CD4-positive, alpha-beta T cell (primary cell): ENCODE measurements around the gene TAF4. TPM values are rescaled to one million over a fixed set of nuclear protein-coding genes. Genes with fewer than 3 reads are reported as not detected.

Experiments used
- ATAC-seq: fragments of 200-7000 bp; cut with Tn5 transposase; one replicate; pipeline ENCODE4 v1.10.0; 2022; ENCODE audit warnings: mild to moderate bottlenecking; ENCODE audit not compliant: poor library complexity
- CTCF ChIA-PET: fragments of 350-600 bp; sonication (Branson Sonifier 250); formaldehyde crosslinking; loops from one replicate; lab custom pipeline; 2021; ENCODE audit warnings: antibody characterized with exemption, inconsistent platforms; lab: Charles Lee
- POLR2A ChIA-PET: fragments of 350-600 bp; sonication (Branson Sonifier 250); formaldehyde crosslinking; loops from one replicate; lab custom pipeline; 2021; ENCODE audit warnings: antibody characterized with exemption, inconsistent platforms; lab: Charles Lee
- DNase-seq, 14 experiments: peaks; one replicate each; pipeline ENCODE4 v3.0.0-alpha.2; 2013 to 2020; ENCODE audit warnings: mixed read lengths in 2 of 14
- H3K27ac ChIP-seq, 2 donors: one replicate each; pipeline versions ENCODE4 v1.5.1 to v1.7.0; 2013; ENCODE audit warnings: low read length in 2 of 2, low read depth in 1 of 2, mild to moderate bottlenecking in 1 of 2
- H3K27me3 ChIP-seq, 2 experiments: 1 replicate in 1 of 2; 2 replicates in 1 of 2; pipeline versions ENCODE4 v1.6.1 to v1.7.0; 2013; ENCODE audit warnings: low read length in 2 of 2, control low read depth in 1 of 2, mild to moderate bottlenecking in 1 of 2, moderate library complexity in 1 of 2; ENCODE audit not compliant: insufficient read depth in 2 of 2, control insufficient read depth in 1 of 2
- H3K36me3 ChIP-seq: one replicate; pipeline ENCODE4 v1.6.1; 2013; ENCODE audit warnings: low read length, control low read depth; ENCODE audit not compliant: insufficient read depth
- H3K4me1 ChIP-seq: one replicate; pipeline ENCODE4 v1.6.1; 2013; ENCODE audit warnings: low read length, control low read depth; ENCODE audit not compliant: insufficient read depth
- H3K4me3 ChIP-seq: one replicate; pipeline ENCODE4 v1.5.1; 2013; ENCODE audit warnings: mild to moderate bottlenecking, low read length, moderate library complexity
- H3K9me3 ChIP-seq, 2 experiments: 1 replicate in 1 of 2; 2 replicates in 1 of 2; pipeline versions ENCODE4 v1.6.1 to v1.7.0; 2013; ENCODE audit warnings: low read length in 2 of 2, mild to moderate bottlenecking in 2 of 2, control low read depth in 1 of 2, moderate library complexity in 1 of 2; ENCODE audit not compliant: control insufficient read depth in 1 of 2, insufficient read depth in 1 of 2
- H3K27ac Mint-ChIP-seq: one replicate; pipeline ENCODE4 v1.8.0; 2020; ENCODE audit warnings: mixed read lengths
- H3K27me3 Mint-ChIP-seq: one replicate; pipeline ENCODE4 v1.8.0; 2021; ENCODE audit warnings: mixed read lengths
- H3K36me3 Mint-ChIP-seq: one replicate; pipeline ENCODE4 v1.8.0; 2021; ENCODE audit warnings: low read depth, mixed read lengths
- H3K4me1 Mint-ChIP-seq: one replicate; pipeline ENCODE4 v1.8.0; 2021; ENCODE audit warnings: low read depth, mixed read lengths
- H3K4me3 Mint-ChIP-seq: one replicate; pipeline ENCODE4 v1.8.0; 2020; ENCODE audit warnings: mild to moderate bottlenecking, mixed read lengths
- H3K9me3 Mint-ChIP-seq: one replicate; pipeline ENCODE4 v1.8.0; 2020; ENCODE audit warnings: mixed read lengths
- intact Hi-C, 2 experiments: fragments of 100-400 bp; cut with DNase I in 1 of 2; cut with micrococcal nuclease in 1 of 2; formaldehyde crosslinking; loops; one replicate each; pipeline versions ENCODE4 v1.15.1 to v1.9.0; 2023 to 2025; cut with DNase I, micrococcal nuclease
- total RNA-seq, 174 experiments: library from RNA in 2 of 174; stranded (reverse) in 2 of 174; gene quantifications; one replicate each; pipeline ENCODE4 v1.2.3 and lab custom pipeline; 2021 to 2026
- TF ChIP-seq, protein P1 (sequence below): fragments of 200-600 bp; IDR thresholded peaks from one replicate; pipeline ENCODE4 v1.8.0; 2022; ENCODE audit warnings: antibody characterized with exemption, mild to moderate bottlenecking

The TAF4 gene
- total RNA-seq, 2 experiments from 2014 or later: 11.1 to 12.5 TPM

GRCh38 chr20:62010551-62011402, 54.9 kb downstream of the TAF4 start:
- Histone ChIP-seq H3K36me3 (peaks cover 42% of the 10 kb centered on the region), H3K27ac (no peak overlapping the region), H3K4me1 (peaks cover 4% of the 10 kb centered on the region), H3K27me3 (no peaks in the 10 kb centered on the region), H3K4me3 (no peak overlapping the region), H3K9me3 (no peaks in the 10 kb centered on the region)
- H3K27me3 Mint-ChIP-seq: no peaks in the 10 kb centered on the region
- peak overlapping the region; percentile 24 for H3K27ac Mint-ChIP-seq
- no peak overlapping the region for H3K4me3 Mint-ChIP-seq
- DNase-seq (peak; percentile 49 to 82 (median 60)), ATAC-seq (peak; percentile 86)
- ChIA-PET POLR2A (interaction anchor here (1.0 to 2.1 kb wide), 9 partner anchors 55 to 372 kb away, joined by 3 to 14 read pairs (median 5); partner anchors contain the start of genes ADRM1, LSM14B, PSMA7 and SS18L1), CTCF (interaction anchor here (0.6 to 2.0 kb wide), 12 partner anchors 16 to 372 kb away, joined by 3 to 18 read pairs (median 5); partner anchors contain the start of gene LSM14B)
- H3K9me3 Mint-ChIP-seq: no peaks in the 10 kb centered on the region
- peaks cover 6% of the 10 kb centered on the region for H3K4me1 Mint-ChIP-seq
- TF ChIP-seq, protein P1, sequence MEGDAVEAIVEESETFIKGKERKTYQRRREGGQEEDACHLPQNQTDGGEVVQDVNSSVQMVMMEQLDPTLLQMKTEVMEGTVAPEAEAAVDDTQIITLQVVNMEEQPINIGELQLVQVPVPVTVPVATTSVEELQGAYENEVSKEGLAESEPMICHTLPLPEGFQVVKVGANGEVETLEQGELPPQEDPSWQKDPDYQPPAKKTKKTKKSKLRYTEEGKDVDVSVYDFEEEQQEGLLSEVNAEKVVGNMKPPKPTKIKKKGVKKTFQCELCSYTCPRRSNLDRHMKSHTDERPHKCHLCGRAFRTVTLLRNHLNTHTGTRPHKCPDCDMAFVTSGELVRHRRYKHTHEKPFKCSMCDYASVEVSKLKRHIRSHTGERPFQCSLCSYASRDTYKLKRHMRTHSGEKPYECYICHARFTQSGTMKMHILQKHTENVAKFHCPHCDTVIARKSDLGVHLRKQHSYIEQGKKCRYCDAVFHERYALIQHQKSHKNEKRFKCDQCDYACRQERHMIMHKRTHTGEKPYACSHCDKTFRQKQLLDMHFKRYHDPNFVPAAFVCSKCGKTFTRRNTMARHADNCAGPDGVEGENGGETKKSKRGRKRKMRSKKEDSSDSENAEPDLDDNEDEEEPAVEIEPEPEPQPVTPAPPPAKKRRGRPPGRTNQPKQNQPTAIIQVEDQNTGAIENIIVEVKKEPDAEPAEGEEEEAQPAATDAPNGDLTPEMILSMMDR: peak; percentile 80
- H3K36me3 Mint-ChIP-seq: peaks cover 62% of the 10 kb centered on the region
- intact Hi-C loops: loop anchor here (1.0 to 10.0 kb wide), 6 partner anchors 54 to 484 kb away; partner anchors contain the start of gene TAF4 (in 1 of the 2)

DNA sequence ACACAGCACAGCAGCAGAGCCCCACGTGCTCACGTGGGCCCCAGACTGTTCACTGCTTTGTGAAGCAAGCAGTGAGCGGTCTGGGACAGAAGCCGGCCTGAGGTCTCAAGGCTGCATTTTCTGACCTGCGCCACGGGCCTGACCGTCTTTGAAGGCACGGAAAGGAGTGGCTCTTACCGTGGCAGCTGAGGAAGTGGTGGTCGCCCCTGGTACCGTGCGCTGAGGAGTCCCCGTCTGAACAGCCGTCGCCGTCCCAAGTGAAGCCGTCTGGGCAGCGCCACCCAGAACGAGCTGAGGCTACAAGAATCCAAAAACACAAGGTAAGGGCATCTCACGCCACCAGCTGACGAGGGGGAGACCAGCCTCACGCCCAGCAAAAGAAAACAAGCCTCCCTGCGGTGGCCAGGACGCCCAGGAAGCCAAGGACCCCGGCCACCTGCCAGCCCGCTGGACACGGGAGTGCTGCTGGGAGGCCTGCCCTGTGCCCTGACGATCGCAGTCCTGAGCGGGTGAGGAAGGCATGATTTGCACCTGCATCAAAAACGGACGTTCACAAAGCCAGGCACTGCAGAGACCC, 55.7 kb downstream of the TAF4 start:
- H3K4me3 Mint-ChIP-seq: no peak overlapping the region
- TF ChIP-seq, protein P1: no peak

GRCh38 chr20:62009322-62009721, 56.4 kb downstream of the TAF4 start:
- no peaks in the 10 kb centered on the region for H3K27me3 Mint-ChIP-seq
- intact Hi-C loops: no loop called here
- POLR2A ChIA-PET: no interaction called here
- Histone ChIP-seq H3K9me3 (no peaks in the 10 kb centered on the region), H3K4me3 (no peak overlapping the region), H3K36me3 (peaks cover 54% of the 10 kb centered on the region), H3K27ac (no peak overlapping the region), H3K27me3 (no peaks in the 10 kb centered on the region), H3K4me1 (peaks cover 4% of the 10 kb centered on the region)
- CTCF ChIA-PET: no interaction called here
- no peak overlapping the region for H3K27ac Mint-ChIP-seq
- H3K9me3 Mint-ChIP-seq: no peaks in the 10 kb centered on the region
- peaks cover 6% of the 10 kb centered on the region for H3K4me1 Mint-ChIP-seq
- H3K4me3 Mint-ChIP-seq: no peak overlapping the region
- TF ChIP-seq, protein P1: no peak
- DNase-seq: no peak
- ATAC-seq: no peak
- H3K36me3 Mint-ChIP-seq: peaks cover 70% of the 10 kb centered on the region

More for the DNA sequence above, 55.7 kb downstream of the TAF4 start:
- DNase-seq: no peak
- Histone ChIP-seq H3K36me3 (peaks cover 50% of the 10 kb centered on the region), H3K27me3 (no peaks in the 10 kb centered on the region), H3K9me3 (no peaks in the 10 kb centered on the region), H3K4me1 (peaks cover 4% of the 10 kb centered on the region), H3K4me3 (no peak overlapping the region), H3K27ac (no peak overlapping the region)
- H3K4me1 Mint-ChIP-seq: peaks cover 6% of the 10 kb centered on the region
- POLR2A ChIA-PET: interaction anchor here (1.8 to 2.1 kb wide), 2 partner anchors 56 to 126 kb away, joined by 9 to 14 read pairs; partner anchors contain the start of gene TAF4
- intact Hi-C loops: loop anchor here (1.0 to 10.0 kb wide), 5 partner anchors 55 to 485 kb away; partner anchors contain the start of gene TAF4 (in 1 of the 2)
- no peak for ATAC-seq
- CTCF ChIA-PET: interaction anchor here (1.2 to 2.0 kb wide), 4 partner anchors 114 to 372 kb away, joined by 4 to 8 read pairs (median 6); no protein-coding TSS in a partner anchor
- H3K36me3 Mint-ChIP-seq: peaks cover 65% of the 10 kb centered on the region
- no peaks in the 10 kb centered on the region for H3K9me3 Mint-ChIP-seq
- no peaks in the 10 kb centered on the region for H3K27me3 Mint-ChIP-seq
- H3K27ac Mint-ChIP-seq: no peak overlapping the region
